T-cell (primary cell): ENCODE results near the gene EXTL1. TPM values are rescaled to one million over a fixed set of nuclear protein-coding genes. Genes with fewer than 3 reads are reported as not detected.

ENCODE experiments used
- ATAC-seq, 4 experiments: fragments of 200-7000 bp in 3 of 4; fragments of 150-1000 bp in 1 of 4; cut with Tn5 transposase; replicated peaks in 1 of 4; 1 replicate in 3 of 4; 2 replicates in 1 of 4; pipeline ENCODE4 v1.10.0; 2021; ENCODE audit warnings: moderate library complexity in 3 of 4, mild to moderate bottlenecking in 2 of 4, moderate number of reproducible peaks in 1 of 4
- CTCF ChIA-PET, 2 donors: fragments of 300-600 bp; sonication (Branson Sonifier 250); formaldehyde crosslinking; loops; one replicate each; lab custom pipeline; 2022; ENCODE audit warnings: antibody characterized with exemption in 2 of 2; lab: Charles Lee
- POLR2A ChIA-PET, 2 donors: fragments of 300-600 bp; sonication (Branson Sonifier 250); formaldehyde crosslinking; loops; one replicate each; lab custom pipeline; 2022; ENCODE audit warnings: antibody characterized with exemption in 2 of 2; lab: Charles Lee
- DNase-seq, 35 experiments: peaks; one replicate each; pipeline versions ENCODE4 v3.0.0 to v3.0.0-alpha.2; 2013 to 2023
- H3K27ac ChIP-seq: one replicate; pipeline ENCODE4 v1.5.1; 2013; ENCODE audit warnings: low read length
- H3K27me3 ChIP-seq, 2 experiments: replicated peaks in 1 of 2; 1 replicate in 1 of 2; 2 replicates in 1 of 2; pipeline versions ENCODE4 v1.6.1 to v1.7.0; 2013; ENCODE audit warnings: low read length in 1 of 2, mixed read lengths in 1 of 2; ENCODE audit not compliant: control insufficient read depth in 2 of 2, insufficient read depth in 2 of 2; ENCODE audit errors: extremely low read depth in 1 of 2
- H3K36me3 ChIP-seq, 2 donors: 1 replicate in 1 of 2; 2 replicates in 1 of 2; pipeline versions ENCODE4 v1.6.1 to v1.7.0; 2013; ENCODE audit warnings: low read length in 1 of 2; ENCODE audit not compliant: control insufficient read depth in 2 of 2, insufficient read depth in 1 of 2; ENCODE audit errors: extremely low read depth in 1 of 2
- H3K4me1 ChIP-seq, 2 experiments: 1 replicate in 1 of 2; 2 replicates in 1 of 2; pipeline versions ENCODE4 v1.6.1 to v1.7.0; 2013; ENCODE audit warnings: low read length in 2 of 2, mixed read lengths in 1 of 2; ENCODE audit not compliant: insufficient read depth in 2 of 2, control insufficient read depth in 1 of 2; ENCODE audit errors: extremely low read depth in 1 of 2
- H3K4me3 ChIP-seq, 2 donors: 1 replicate in 1 of 2; 2 replicates in 1 of 2; pipeline versions ENCODE4 v1.5.1 to v1.7.0; 2013; ENCODE audit warnings: mild to moderate bottlenecking in 2 of 2, low read length in 1 of 2, moderate library complexity in 1 of 2; ENCODE audit not compliant: control insufficient read depth in 1 of 2; ENCODE audit errors: extremely low read depth in 1 of 2
- H3K9me3 ChIP-seq: 2 replicates; pipeline ENCODE4 v1.7.0; 2013
- H3K27ac Mint-ChIP-seq, 2 donors: one replicate each; pipeline ENCODE4 v1.8.0; 2020 to 2021; ENCODE audit warnings: mild to moderate bottlenecking in 2 of 2, mixed read lengths in 2 of 2
- H3K27me3 Mint-ChIP-seq, 2 donors: one replicate each; pipeline ENCODE4 v1.8.0; 2021 to 2022; ENCODE audit warnings: mixed read lengths in 2 of 2
- H3K36me3 Mint-ChIP-seq: one replicate; pipeline ENCODE4 v1.8.0; 2021; ENCODE audit warnings: mixed read lengths
- H3K4me1 Mint-ChIP-seq, 3 donors: one replicate each; pipeline ENCODE4 v1.8.0; 2020 to 2022; ENCODE audit warnings: mixed read lengths in 3 of 3, mild to moderate bottlenecking in 1 of 3
- H3K4me3 Mint-ChIP-seq, 3 donors: one replicate each; pipeline ENCODE4 v1.8.0; 2020 to 2022; ENCODE audit warnings: mild to moderate bottlenecking in 3 of 3, mixed read lengths in 3 of 3, moderate library complexity in 3 of 3
- H3K9me3 Mint-ChIP-seq, 3 donors: one replicate each; pipeline ENCODE4 v1.8.0; 2020 to 2022; ENCODE audit warnings: mixed read lengths in 3 of 3
- WGBS: methylation state at CpG from one replicate; pipeline ENCODE4 v1.1.5; 2013; ENCODE audit warnings: missing lambda C conversion rate; ENCODE audit not compliant: insufficient coverage; 5-methylcytosine and 5-hydroxymethylcytosine counted together
- total RNA-seq, 35 experiments: library from RNA in 6 of 35; stranded (reverse) in 6 of 35; fragments of 120-200 nt in 1 of 35; gene quantifications; one replicate each; pipeline versions ENCODE4 v1.2.1 to v1.2.4 and lab custom pipeline; 2013 to 2026

The EXTL1 gene
- total RNA-seq, 5 donors from 2014 or later (not counting 1 experiment from before 2014, with no cell fraction given), result 0.08 to 0.19 (median 0.12) TPM; not detected in 1

GRCh38 chr1:26015358-26015757 lies 6.2 kb upstream of the EXTL1 start:
- Histone ChIP-seq H3K4me1 (peaks cover 5 to 10% of the 10 kb centered on the region in 2 experiments), H3K4me3 (no peak overlapping the region), H3K36me3 (no peaks in the 10 kb centered on the region), H3K27ac (no peak overlapping the region), H3K9me3 (no peaks in the 10 kb centered on the region), H3K27me3 (peaks cover 0 to 11% of the 10 kb centered on the region in 2 experiments)
- Mint-ChIP-seq H3K27ac (no peak overlapping the region), H3K36me3 (no peaks in the 10 kb centered on the region), H3K9me3 (no peaks in the 10 kb centered on the region), H3K27me3 (no peaks in the 10 kb centered on the region), H3K4me3 (no peak overlapping the region), H3K4me1 (peaks cover 8 to 15% (median 12%) of the 10 kb centered on the region in 3 donors)
- DNase-seq, result no peak
- ChIA-PET CTCF (no interaction called here), POLR2A (no interaction called here)
- no peak for ATAC-seq
- WGBS, result no CpG with 5 or more reads among the region's 2 CpGs

GRCh38 chr1:26016258-26016952 lies 5.2 kb upstream of the EXTL1 start:
- H3K27me3 ChIP-seq, result peaks cover 0 to 12% of the 10 kb centered on the region in 2 experiments
- 67% methylated on average over 3 of the region's 10 CpGs for WGBS
- H3K27ac ChIP-seq, result no peak overlapping the region
- DNase-seq (no peak), ATAC-seq (peak in 1 of 4 experiments; percentile 33)
- CTCF ChIA-PET, result no interaction called here
- Mint-ChIP-seq H3K27me3 (no peaks in the 10 kb centered on the region), H3K27ac (peak overlapping the region in 1 of 2 donors; percentile 34), H3K9me3 (no peaks in the 10 kb centered on the region), H3K4me1 (peaks cover 8 to 15% (median 12%) of the 10 kb centered on the region in 3 donors), H3K4me3 (no peak overlapping the region), H3K36me3 (no peaks in the 10 kb centered on the region)
- no peak overlapping the region for H3K4me3 ChIP-seq
- H3K36me3 ChIP-seq, result no peaks in the 10 kb centered on the region
- peaks cover 5 to 10% of the 10 kb centered on the region in 2 experiments for H3K4me1 ChIP-seq
- POLR2A ChIA-PET, result no interaction called here
- no peaks in the 10 kb centered on the region for H3K9me3 ChIP-seq

- Mint-ChIP-seq H3K4me1 (peaks cover 8 to 15% (median 12%) of the 10 kb centered on the region in 3 donors), H3K4me3 (no peak overlapping the region), H3K36me3 (no peaks in the 10 kb centered on the region), H3K27ac (peak overlapping the region in 1 of 2 donors; percentile 34), H3K9me3 (no peaks in the 10 kb centered on the region), H3K27me3 (peaks cover 0 to 3% of the 10 kb centered on the region in 2 donors)
- Histone ChIP-seq H3K27ac (no peak overlapping the region), H3K4me1 (peaks cover 5 to 10% of the 10 kb centered on the region in 2 experiments), H3K36me3 (no peaks in the 10 kb centered on the region), H3K9me3 (no peaks in the 10 kb centered on the region), H3K27me3 (peaks cover 0 to 10% of the 10 kb centered on the region in 2 experiments), H3K4me3 (no peak overlapping the region)
- ATAC-seq (peak; percentile 72 to 96 (median 76)), DNase-seq (peak in 19 of 35 experiments; percentile 11 to 52 (median 27))
- 51% methylated on average over 5 of the region's 6 CpGs for WGBS
- ChIA-PET POLR2A (interaction anchor here in 1 of 2 donors (0.5 to 0.6 kb wide), 2 partner anchors 72 to 572 kb away, joined by 3 to 7 read pairs; no protein-coding TSS in a partner anchor), CTCF (interaction anchor here in 1 of 2 donors (0.6 kb wide), 1 partner anchor 20 kb away, joined by 5 read pairs; no protein-coding TSS in a partner anchor)
Measured at GRCh38 chr1:26016953-26017545, 4.5 kb upstream of the EXTL1 start.

- ATAC-seq, result no peak
- WGBS, result 90% methylated on average over 2 of the region's 6 CpGs
- no peaks in the 10 kb centered on the region for H3K36me3 Mint-ChIP-seq
- H3K36me3 ChIP-seq, result no peaks in the 10 kb centered on the region
- peaks cover 5 to 10% of the 10 kb centered on the region in 2 experiments for H3K4me1 ChIP-seq
- CTCF ChIA-PET, result no interaction called here
- no peak overlapping the region for H3K4me3 Mint-ChIP-seq
- no peak overlapping the region for H3K4me3 ChIP-seq
- peaks cover 0 to 3% of the 10 kb centered on the region in 2 donors for H3K27me3 Mint-ChIP-seq
- no peak for DNase-seq
- no peaks in the 10 kb centered on the region for H3K9me3 Mint-ChIP-seq
- no peak overlapping the region for H3K27ac Mint-ChIP-seq
- H3K4me1 Mint-ChIP-seq, result peaks cover 8 to 15% (median 12%) of the 10 kb centered on the region in 3 donors
- no peaks in the 10 kb centered on the region for H3K9me3 ChIP-seq
- POLR2A ChIA-PET, result no interaction called here
- peaks cover 0 to 10% of the 10 kb centered on the region in 2 experiments for H3K27me3 ChIP-seq
- no peak overlapping the region for H3K27ac ChIP-seq
Measured at GRCh38 chr1:26017606-26018005, 4.0 kb upstream of the EXTL1 start.

- Histone ChIP-seq H3K9me3 (no peaks in the 10 kb centered on the region), H3K27me3 (peaks cover 0 to 6% of the 10 kb centered on the region in 2 experiments), H3K4me3 (no peak overlapping the region), H3K36me3 (no peaks in the 10 kb centered on the region), H3K4me1 (peaks cover 5 to 10% of the 10 kb centered on the region in 2 experiments), H3K27ac (no peak overlapping the region)
- Mint-ChIP-seq H3K27me3 (peaks cover 0 to 3% of the 10 kb centered on the region in 2 donors), H3K4me3 (no peak overlapping the region), H3K36me3 (no peaks in the 10 kb centered on the region), H3K9me3 (no peaks in the 10 kb centered on the region), H3K27ac (no peak overlapping the region), H3K4me1 (peaks cover 8 to 15% (median 12%) of the 10 kb centered on the region in 3 donors)
- ChIA-PET POLR2A (interaction anchor here in 1 of 2 donors (0.5 to 0.6 kb wide), 2 partner anchors 615 to 1811 kb away, joined by 3 to 7 read pairs; no protein-coding TSS in a partner anchor), CTCF (interaction anchor here (0.5 to 1.1 kb wide), 3 partner anchors 15 to 906 kb away, joined by 3 to 6 read pairs (median 6); no protein-coding TSS in a partner anchor)
- DNase-seq, result no peak
- 78% methylated on average over 5 of the region's 8 CpGs for WGBS
- ATAC-seq, result no peak
Measured at GRCh38 chr1:26019641-26020315, 1.8 kb upstream of the EXTL1 start.

- ATAC-seq (no peak), DNase-seq (no peak)
- H3K27ac ChIP-seq, result no peak overlapping the region
- Mint-ChIP-seq H3K27me3 (peaks cover 0 to 3% of the 10 kb centered on the region in 2 donors), H3K27ac (no peak overlapping the region), H3K9me3 (no peaks in the 10 kb centered on the region), H3K4me1 (peaks cover 8 to 15% (median 12%) of the 10 kb centered on the region in 3 donors), H3K36me3 (no peaks in the 10 kb centered on the region), H3K4me3 (no peak overlapping the region)
- 78% methylated on average over 5 of the region's 6 CpGs for WGBS
- no peaks in the 10 kb centered on the region for H3K9me3 ChIP-seq
- no peak overlapping the region for H3K4me3 ChIP-seq
- H3K36me3 ChIP-seq, result no peaks in the 10 kb centered on the region
- peaks cover 5 to 10% of the 10 kb centered on the region in 2 experiments for H3K4me1 ChIP-seq
- ChIA-PET POLR2A (interaction anchor here in 1 of 2 donors (0.5 to 0.6 kb wide), 2 partner anchors 614 to 1812 kb away, joined by 3 to 7 read pairs; no protein-coding TSS in a partner anchor), CTCF (interaction anchor here in 1 of 2 donors (0.5 kb wide), 1 partner anchor 905 kb away, joined by 6 read pairs; no protein-coding TSS in a partner anchor)
- peaks cover 0 to 6% of the 10 kb centered on the region in 2 experiments for H3K27me3 ChIP-seq
Measured at GRCh38 chr1:26020330-26020768, 1.2 kb upstream of the EXTL1 start.
